ENCODE measurements around the gene SMIM27. TPM values are rescaled to one million over a fixed set of nuclear protein-coding genes. Genes with fewer than 3 reads are reported as not detected.

The SMIM27 gene
- total RNA-seq, 1 experiment from 2014 or later, result 6.5 TPM

- no TSS peak for BruUV-seq (replicated peaks)
- Histone ChIP-seq H3K36me3 (ENCODE audit: insufficient read depth, low read length, poor library complexity, severe bottlenecking) (no peaks in the 10 kb centered on the region), H3K9me3 (ENCODE audit: low read depth, low read length, poor library complexity, severe bottlenecking) (no peaks in the 10 kb centered on the region), H3K27me3 (replicated peaks; ENCODE audit: insufficient read depth, low read depth, low read length, poor library complexity) (no peaks in the 10 kb centered on the region), H3K4me1 (ENCODE audit: insufficient read depth, low read length, poor library complexity, severe bottlenecking) (no peaks in the 10 kb centered on the region), H3K4me3 (ENCODE audit: low read depth, low read length, poor library complexity, severe bottlenecking) (no peak overlapping the region), H3K27ac (ENCODE audit: low read depth, low read length, poor library complexity, severe bottlenecking) (no peak overlapping the region)
- CTCF ChIA-PET, result interaction anchor here (0.7 to 4.5 kb wide), 3 partner anchors 29 to 389 kb away, joined by 3 to 79 read pairs (median 36); no protein-coding TSS in a partner anchor
- intact Hi-C loops (cut with micrococcal nuclease; ENCODE audit: unreplicated experiment), result loop anchor here (1.0 to 10.0 kb wide), 2 partner anchors 54 to 200 kb away; partner anchors contain the start of gene RIGI
- POLR2A ChIA-PET (ENCODE audit: low non-redundant PET), result no interaction called here
- TF ChIP-seq CTCF (conservative IDR thresholded peaks at IDR 0.05; ENCODE audit: low read depth, low read length) (no peak), EZH2 (IDR thresholded peaks at IDR 0.05; ENCODE audit: borderline replicate concordance, low read depth, low read length, poor library complexity, severe bottlenecking) (no peak)
- DNase-seq (ENCODE audit: low spot score), result no peak
Observed at GRCh38 chr9:32578976-32579375, 26.8 kb downstream of the SMIM27 start.

GRCh38 chr9:32579706-32580331, 27.7 kb downstream of the SMIM27 start:
- POLR2A ChIA-PET (ENCODE audit: low non-redundant PET), result no interaction called here
- no peak overlapping the region for H3K4me3 ChIP-seq (ENCODE audit: low read depth, low read length, poor library complexity, severe bottlenecking)
- BruUV-seq (replicated peaks), result no TSS peak
- H3K9me3 ChIP-seq (ENCODE audit: low read depth, low read length, poor library complexity, severe bottlenecking), result no peaks in the 10 kb centered on the region
- intact Hi-C loops (cut with micrococcal nuclease; ENCODE audit: unreplicated experiment), result loop anchor here (1.0 to 10.0 kb wide), 3 partner anchors 55 to 645 kb away; partner anchors contain the start of gene RIGI
- H3K27me3 ChIP-seq (replicated peaks; ENCODE audit: insufficient read depth, low read depth, low read length, poor library complexity), result no peaks in the 10 kb centered on the region
- H3K4me1 ChIP-seq (ENCODE audit: insufficient read depth, low read length, poor library complexity, severe bottlenecking), result no peaks in the 10 kb centered on the region
- CTCF ChIA-PET, result interaction anchor here (0.6 to 4.5 kb wide), 5 partner anchors 29 to 389 kb away, joined by 3 to 79 read pairs (median 3); no protein-coding TSS in a partner anchor
- H3K27ac ChIP-seq (ENCODE audit: low read depth, low read length, poor library complexity, severe bottlenecking), result no peak overlapping the region
- H3K36me3 ChIP-seq (ENCODE audit: insufficient read depth, low read length, poor library complexity, severe bottlenecking), result no peaks in the 10 kb centered on the region
- TF ChIP-seq EZH2 (IDR thresholded peaks at IDR 0.05; ENCODE audit: borderline replicate concordance, low read depth, low read length, poor library complexity, severe bottlenecking), result no peak
- TF ChIP-seq CTCF (conservative IDR thresholded peaks at IDR 0.05; ENCODE audit: low read depth, low read length), result peak; percentile 92
- DNase-seq (ENCODE audit: low spot score), result peak; percentile 61

- BruUV-seq (replicated peaks), result no TSS peak
- ChIA-PET POLR2A (ENCODE audit: low non-redundant PET) (no interaction called here), CTCF (interaction anchor here (0.6 to 4.5 kb wide), 7 partner anchors 23 to 388 kb away, joined by 3 to 79 read pairs (median 3); no protein-coding TSS in a partner anchor)
- H3K36me3 ChIP-seq (ENCODE audit: insufficient read depth, low read length, poor library complexity, severe bottlenecking), result no peaks in the 10 kb centered on the region
- H3K4me3 ChIP-seq (ENCODE audit: low read depth, low read length, poor library complexity, severe bottlenecking), result no peak overlapping the region
- no peaks in the 10 kb centered on the region for H3K27me3 ChIP-seq (replicated peaks; ENCODE audit: insufficient read depth, low read depth, low read length, poor library complexity)
- TF ChIP-seq EZH2 (IDR thresholded peaks at IDR 0.05; ENCODE audit: borderline replicate concordance, low read depth, low read length, poor library complexity, severe bottlenecking) (no peak), CTCF (conservative IDR thresholded peaks at IDR 0.05; ENCODE audit: low read depth, low read length) (no peak)
- no peaks in the 10 kb centered on the region for H3K9me3 ChIP-seq (ENCODE audit: low read depth, low read length, poor library complexity, severe bottlenecking)
- no peak overlapping the region for H3K27ac ChIP-seq (ENCODE audit: low read depth, low read length, poor library complexity, severe bottlenecking)
- DNase-seq (ENCODE audit: low spot score), result no peak
- H3K4me1 ChIP-seq (ENCODE audit: insufficient read depth, low read length, poor library complexity, severe bottlenecking), result no peaks in the 10 kb centered on the region
- intact Hi-C loops (cut with micrococcal nuclease; ENCODE audit: unreplicated experiment), result loop anchor here (1.0 to 10.0 kb wide), 2 partner anchors 388 to 644 kb away; no protein-coding TSS in a partner anchor
Observed at GRCh38 chr9:32580631-32581300, 28.6 kb downstream of the SMIM27 start.

Data from A673 (cell line).